Endothelial cell of umbilical vein (primary cell): ENCODE measurements around the gene MEIOB. TPM values are rescaled to one million over a fixed set of nuclear protein-coding genes. Genes with fewer than 3 reads are reported as not detected.

ENCODE experiments used
- BruUV-seq: library from RNA; stranded (reverse); fragments of 400-500 nt; replicated peaks from 2 replicates; lab custom pipeline; 2021; lab: Mats Ljungman, UMichigan
- CTCF ChIA-PET: fragments of 300-600, 350-600 bp; sonication (Branson Sonifier 250); formaldehyde crosslinking; loops from one replicate; lab custom pipeline; 2021; ENCODE audit warnings: antibody characterized with exemption, inconsistent platforms; lab: Charles Lee
- POLR2A ChIA-PET: fragments of 300-600, 350-600 bp; sonication (Branson Sonifier 250); formaldehyde crosslinking; loops from one replicate; lab custom pipeline; 2021; ENCODE audit warnings: antibody characterized with exemption, inconsistent platforms; lab: Charles Lee
- DNase-seq: peaks from one replicate; pipeline ENCODE4 v3.0.0-alpha.2; 2011; ENCODE audit warnings: low read depth, low spot score
- FAIRE-seq: peaks from 2 replicates; lab custom pipeline; 2011; peaks lifted over from hg19 to GRCh38; lab: Jason Lieb, UNC
- H2AFZ ChIP-seq: 2 replicates; pipeline ENCODE4 v1.6.0; 2012; ENCODE audit warnings: low read depth, low read length, control low read depth, inconsistent platforms
- H3K27ac ChIP-seq: 2 replicates; pipeline ENCODE4 v1.5.1; 2011; ENCODE audit warnings: low read depth, mild to moderate bottlenecking, control low read depth, low read length, moderate library complexity; ENCODE audit not compliant: insufficient read depth
- H3K27me3 ChIP-seq, 2 experiments: 2 replicates each; pipeline versions ENCODE4 v1.6.0 to v1.6.1; 2011; ENCODE audit warnings: low read length in 2 of 2, mixed read lengths in 1 of 2; ENCODE audit not compliant: control insufficient read depth in 2 of 2, insufficient read depth in 2 of 2
- H3K36me3 ChIP-seq, 2 experiments: 2 replicates in 1 of 2; 3 replicates in 1 of 2; pipeline ENCODE4 v1.5.1; 2011; ENCODE audit warnings: low read length in 2 of 2, mild to moderate bottlenecking in 1 of 2, moderate library complexity in 1 of 2; ENCODE audit not compliant: control insufficient read depth in 2 of 2, insufficient read depth in 2 of 2; ENCODE audit errors: extremely low read depth in 1 of 2
- H3K4me1 ChIP-seq: 3 replicates; pipeline ENCODE4 v1.5.1; 2011; ENCODE audit warnings: mild to moderate bottlenecking, low read length; ENCODE audit not compliant: control insufficient read depth, insufficient read depth; ENCODE audit errors: extremely low read depth
- H3K4me2 ChIP-seq: 2 replicates; pipeline ENCODE4 v1.6.1; 2011; ENCODE audit warnings: low read length, control low read depth, mixed read lengths; ENCODE audit not compliant: insufficient read depth
- H3K4me3 ChIP-seq, 3 experiments: fragments of 200-600 bp in 1 of 3; sonication (generic), shearing (Covaris generic) in 1 of 3; replicated peaks in 1 of 3; 2 replicates each; pipeline ENCODE4 v1.5.1; 2011 to 2016; ENCODE audit warnings: control low read depth in 3 of 3, low read length in 3 of 3, mild to moderate bottlenecking in 2 of 3, inconsistent platforms in 1 of 3, low read depth in 1 of 3, moderate library complexity in 1 of 3; ENCODE audit not compliant: insufficient read depth in 1 of 3
- H3K79me2 ChIP-seq: 2 replicates; pipeline ENCODE4 v1.6.0; 2012; ENCODE audit warnings: low read length, inconsistent platforms; ENCODE audit not compliant: control insufficient read depth, insufficient read depth
- H3K9ac ChIP-seq: replicated peaks from 2 replicates; pipeline ENCODE3; 2011; ENCODE audit warnings: low read length, control low read depth; ENCODE audit not compliant: insufficient read depth; ENCODE audit errors: extremely low read depth
- H3K9me1 ChIP-seq: replicated peaks from 3 replicates; pipeline ENCODE4 v1.6.0; 2011; ENCODE audit warnings: mild to moderate bottlenecking, low read length; ENCODE audit not compliant: control insufficient read depth, insufficient read depth; ENCODE audit errors: extremely low read depth
- H3K9me3 ChIP-seq: replicated peaks from 2 replicates; pipeline ENCODE4 v1.5.1; 2012; ENCODE audit warnings: low read length, inconsistent platforms; ENCODE audit not compliant: control insufficient read depth, insufficient read depth
- H4K20me1 ChIP-seq: replicated peaks from 2 replicates; pipeline ENCODE3; 2011; ENCODE audit warnings: mild to moderate bottlenecking, low read length; ENCODE audit not compliant: control insufficient read depth, insufficient read depth; ENCODE audit errors: extremely low read depth
- EZH2 ChIP-seq: IDR thresholded peaks from 2 replicates; pipeline ENCODE4 v1.6.1; 2012; ENCODE audit warnings: borderline replicate concordance, low read depth, mild to moderate bottlenecking, moderate library complexity, low read length, inconsistent platforms; ENCODE audit not compliant: severe bottlenecking
- FOS ChIP-seq: IDR thresholded peaks from 2 replicates; pipeline ENCODE4 v1.6.1; 2011; ENCODE audit warnings: mild to moderate bottlenecking, low read length, moderate library complexity, borderline replicate concordance; ENCODE audit not compliant: insufficient read depth
- GATA2 ChIP-seq: IDR thresholded peaks from 2 replicates; pipeline ENCODE4 v1.7.0; 2011; ENCODE audit warnings: low read depth, mild to moderate bottlenecking, moderate library complexity, mixed read lengths, low read length; ENCODE audit not compliant: insufficient read length, insufficient read depth
- JUN ChIP-seq: IDR thresholded peaks from 2 replicates; pipeline ENCODE4 v1.6.1; 2011; ENCODE audit warnings: borderline replicate concordance, low read depth; ENCODE audit not compliant: insufficient read length, insufficient read depth
- MYC ChIP-seq: IDR thresholded peaks from one replicate; pipeline ENCODE4 v1.6.1; 2011; ENCODE audit warnings: mild to moderate bottlenecking, low read depth, low read length
- POLR2A ChIP-seq: IDR thresholded peaks from 2 replicates; pipeline ENCODE4 v1.6.1; 2012; ENCODE audit warnings: low read depth, mild to moderate bottlenecking, control low read depth, low read length
- POLR2AphosphoS5 ChIP-seq: IDR thresholded peaks from 2 replicates; pipeline ENCODE4 v1.6.1; 2012; ENCODE audit warnings: low read depth, mild to moderate bottlenecking, control low read depth, low read length, moderate library complexity; ENCODE audit not compliant: insufficient read depth
- dilution Hi-C: fragments of 300-500 bp; cut with MboI; formaldehyde crosslinking; loops from one replicate; pipeline ENCODE4 v1.15.0; 2019; ENCODE audit warnings: low sequenced_read_pairs; ENCODE audit not compliant: extremely low pct_ligation_motif_present
- intact Hi-C: fragments of 100-400 bp; cut with micrococcal nuclease; formaldehyde crosslinking; loops from one replicate; pipeline ENCODE4 v1.10.0; 2022
- polyA plus RNA-seq, 4 experiments: library from polyadenylated mRNA; depleted of rRNA in 3 of 4; stranded (reverse) in 3 of 4; unstranded in 1 of 4; fragments of >200 nt; gene quantifications; 2 replicates each; pipeline versions ENCODE4 v1.2.1 to v1.2.3, GENCODE V29; 2011 to 2012; ENCODE audit warnings: missing spikeins in 1 of 4
- total RNA-seq: library from RNA; stranded (reverse); gene quantifications from 2 replicates; pipeline ENCODE4 v1.2.3, GENCODE V29; 2021
- TF ChIP-seq, protein P1 (sequence below), 2 donors: IDR thresholded peaks; 1 replicate in 1 of 2; 2 replicates in 1 of 2; pipeline ENCODE4 v1.5.1; 2011; ENCODE audit warnings: low read length in 2 of 2, mild to moderate bottlenecking in 2 of 2, moderate library complexity in 2 of 2, control low read depth in 1 of 2, inconsistent platforms in 1 of 2, low read depth in 1 of 2; ENCODE audit not compliant: insufficient read depth in 1 of 2; ENCODE audit errors: extremely low read depth in 1 of 2
- TF ChIP-seq, protein P2 (sequence below): IDR thresholded peaks from 2 replicates; pipeline ENCODE4 v1.6.1; 2011; ENCODE audit not compliant: insufficient read depth, insufficient read length

Gene MEIOB
- total and polyA plus RNA-seq, 2 donors (not counting 3 experiments of a cell fraction or from before 2014, with no cell fraction given): 0.04 TPM; not detected in 1

DNA sequence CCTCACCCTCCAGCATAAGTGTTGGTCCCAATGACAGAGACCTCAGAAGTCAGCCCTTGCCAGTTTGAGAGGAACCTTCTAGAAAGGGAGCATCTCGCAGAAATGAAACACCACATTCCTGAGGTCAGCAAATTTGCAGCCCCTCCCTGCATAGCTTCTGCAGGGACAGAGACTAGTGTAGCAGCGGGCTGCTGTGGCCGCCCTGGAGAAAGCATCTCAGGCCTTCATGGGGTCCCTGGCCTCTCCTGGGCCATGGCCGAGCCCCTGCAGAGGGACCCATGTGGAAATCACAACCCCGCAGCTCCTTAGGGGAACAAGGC is 34.8 kb upstream of the MEIOB start:
- Histone ChIP-seq H3K4me2 (no peak overlapping the region), H3K4me3 (no peak overlapping the region), H3K27ac (no peak overlapping the region), H2AFZ (no peak overlapping the region), H3K4me1 (no peaks in the 10 kb centered on the region), H3K9me1 (no peaks in the 10 kb centered on the region), H4K20me1 (no peaks in the 10 kb centered on the region), H3K79me2 (no peaks in the 10 kb centered on the region), H3K27me3 (peaks cover 5 to 6% of the 10 kb centered on the region in 2 experiments), H3K9me3 (no peaks in the 10 kb centered on the region), H3K9ac (no peak overlapping the region), H3K36me3 (no peaks in the 10 kb centered on the region)
- DNase-seq: no peak
- intact Hi-C loops (no loop called here), dilution Hi-C loops (no loop called here)
- TF ChIP-seq, protein P1, sequence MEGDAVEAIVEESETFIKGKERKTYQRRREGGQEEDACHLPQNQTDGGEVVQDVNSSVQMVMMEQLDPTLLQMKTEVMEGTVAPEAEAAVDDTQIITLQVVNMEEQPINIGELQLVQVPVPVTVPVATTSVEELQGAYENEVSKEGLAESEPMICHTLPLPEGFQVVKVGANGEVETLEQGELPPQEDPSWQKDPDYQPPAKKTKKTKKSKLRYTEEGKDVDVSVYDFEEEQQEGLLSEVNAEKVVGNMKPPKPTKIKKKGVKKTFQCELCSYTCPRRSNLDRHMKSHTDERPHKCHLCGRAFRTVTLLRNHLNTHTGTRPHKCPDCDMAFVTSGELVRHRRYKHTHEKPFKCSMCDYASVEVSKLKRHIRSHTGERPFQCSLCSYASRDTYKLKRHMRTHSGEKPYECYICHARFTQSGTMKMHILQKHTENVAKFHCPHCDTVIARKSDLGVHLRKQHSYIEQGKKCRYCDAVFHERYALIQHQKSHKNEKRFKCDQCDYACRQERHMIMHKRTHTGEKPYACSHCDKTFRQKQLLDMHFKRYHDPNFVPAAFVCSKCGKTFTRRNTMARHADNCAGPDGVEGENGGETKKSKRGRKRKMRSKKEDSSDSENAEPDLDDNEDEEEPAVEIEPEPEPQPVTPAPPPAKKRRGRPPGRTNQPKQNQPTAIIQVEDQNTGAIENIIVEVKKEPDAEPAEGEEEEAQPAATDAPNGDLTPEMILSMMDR (IDR thresholded peaks at IDR 0.05; ENCODE audit: extremely low read depth in 1 of 2, insufficient read depth in 1 of 2, low read depth in 1 of 2, low read length in 2 of 2): no peak
- TF ChIP-seq FOS (no peak), POLR2A (no peak), EZH2 (no peak), POLR2AphosphoS5 (no peak), JUN (no peak), MYC (no peak), GATA2 (no peak)
- TF ChIP-seq, protein P2, sequence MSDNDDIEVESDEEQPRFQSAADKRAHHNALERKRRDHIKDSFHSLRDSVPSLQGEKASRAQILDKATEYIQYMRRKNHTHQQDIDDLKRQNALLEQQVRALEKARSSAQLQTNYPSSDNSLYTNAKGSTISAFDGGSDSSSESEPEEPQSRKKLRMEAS: no peak
- POLR2A ChIA-PET: no interaction called here
- BruUV-seq: no TSS peak
- CTCF ChIA-PET: no interaction called here
- no peak for FAIRE-seq
